Measurements from ENCODE around the gene SELENOS. TPM values are rescaled to one million over a fixed set of nuclear protein-coding genes. Genes with fewer than 3 reads are reported as not detected.

Gene SELENOS
- polyA plus RNA-seq, 2 donors: 50.4 to 74.4 TPM

- WGBS, 2 donors: 88 to 94% methylated on average over 7 of the region's 7 CpGs
- H3K27me3 ChIP-seq (ENCODE audit: control insufficient read depth in 1 of 2, insufficient read depth in 2 of 2, low read length in 2 of 2): no peaks in the 10 kb centered on the region
- no peak overlapping the region for H3K27ac ChIP-seq (ENCODE audit: low read depth in 2 of 2, low read length in 1 of 2)
- no peaks in the 10 kb centered on the region for H3K36me3 ChIP-seq (ENCODE audit: control insufficient read depth in 2 of 2, insufficient read depth in 2 of 2, low read length in 1 of 2)
- H3K4me1 ChIP-seq (ENCODE audit: control insufficient read depth in 2 of 2, insufficient read depth in 2 of 2, low read length in 1 of 2): no peaks in the 10 kb centered on the region
- H3K9me3 ChIP-seq (ENCODE audit: control insufficient read depth in 2 of 2, insufficient read depth in 1 of 2, low read depth in 1 of 2, low read length in 1 of 2): no peaks in the 10 kb centered on the region
- no peak overlapping the region for H3K4me3 ChIP-seq (ENCODE audit: low read depth in 1 of 2, low read length in 2 of 2)
Observed at GRCh38 chr15:101310161-101310480, 32.8 kb upstream of the SELENOS start.

GRCh38 chr15:101309436-101310160 lies 32.3 kb upstream of the SELENOS start:
- Histone ChIP-seq H3K36me3 (ENCODE audit: control insufficient read depth in 2 of 2, insufficient read depth in 2 of 2, low read length in 1 of 2) (no peaks in the 10 kb centered on the region), H3K4me3 (ENCODE audit: low read depth in 1 of 2, low read length in 2 of 2) (no peak overlapping the region), H3K9me3 (ENCODE audit: control insufficient read depth in 2 of 2, insufficient read depth in 1 of 2, low read depth in 1 of 2, low read length in 1 of 2) (no peaks in the 10 kb centered on the region), H3K4me1 (ENCODE audit: control insufficient read depth in 2 of 2, insufficient read depth in 2 of 2, low read length in 1 of 2) (no peaks in the 10 kb centered on the region), H3K27me3 (ENCODE audit: control insufficient read depth in 1 of 2, insufficient read depth in 2 of 2, low read length in 2 of 2) (no peaks in the 10 kb centered on the region), H3K27ac (ENCODE audit: low read depth in 2 of 2, low read length in 1 of 2) (no peak overlapping the region)
- WGBS, 2 donors: 58 to 69% methylated on average over 26 of the region's 26 CpGs

GRCh38 chr15:101308604-101309435 lies 31.5 kb upstream of the SELENOS start:
- Histone ChIP-seq H3K9me3 (ENCODE audit: control insufficient read depth in 2 of 2, insufficient read depth in 1 of 2, low read depth in 1 of 2, low read length in 1 of 2) (no peaks in the 10 kb centered on the region), H3K27ac (ENCODE audit: low read depth in 2 of 2, low read length in 1 of 2) (no peak overlapping the region), H3K27me3 (ENCODE audit: control insufficient read depth in 1 of 2, insufficient read depth in 2 of 2, low read length in 2 of 2) (no peaks in the 10 kb centered on the region), H3K4me3 (ENCODE audit: low read depth in 1 of 2, low read length in 2 of 2) (no peak overlapping the region), H3K4me1 (ENCODE audit: control insufficient read depth in 2 of 2, insufficient read depth in 2 of 2, low read length in 1 of 2) (no peaks in the 10 kb centered on the region), H3K36me3 (ENCODE audit: control insufficient read depth in 2 of 2, insufficient read depth in 2 of 2, low read length in 1 of 2) (no peaks in the 10 kb centered on the region)
- WGBS, 2 donors: 83 to 87% methylated on average over 20 of the region's 20 CpGs

GRCh38 chr15:101307897-101308603 lies 30.8 kb upstream of the SELENOS start:
- no peaks in the 10 kb centered on the region for H3K27me3 ChIP-seq (ENCODE audit: control insufficient read depth in 1 of 2, insufficient read depth in 2 of 2, low read length in 2 of 2)
- H3K27ac ChIP-seq (ENCODE audit: low read depth in 2 of 2, low read length in 1 of 2): no peak overlapping the region
- H3K4me3 ChIP-seq (ENCODE audit: low read depth in 1 of 2, low read length in 2 of 2): no peak overlapping the region
- WGBS, 2 donors: 79 to 88% methylated on average over 16 of the region's 16 CpGs
- no peaks in the 10 kb centered on the region for H3K36me3 ChIP-seq (ENCODE audit: control insufficient read depth in 2 of 2, insufficient read depth in 2 of 2, low read length in 1 of 2)
- H3K9me3 ChIP-seq (ENCODE audit: control insufficient read depth in 2 of 2, insufficient read depth in 1 of 2, low read depth in 1 of 2, low read length in 1 of 2): no peaks in the 10 kb centered on the region
- no peaks in the 10 kb centered on the region for H3K4me1 ChIP-seq (ENCODE audit: control insufficient read depth in 2 of 2, insufficient read depth in 2 of 2, low read length in 1 of 2)

GRCh38 chr15:101307048-101307896 lies 30.0 kb upstream of the SELENOS start:
- Histone ChIP-seq H3K9me3 (ENCODE audit: control insufficient read depth in 2 of 2, insufficient read depth in 1 of 2, low read depth in 1 of 2, low read length in 1 of 2) (no peaks in the 10 kb centered on the region), H3K4me3 (ENCODE audit: low read depth in 1 of 2, low read length in 2 of 2) (no peak overlapping the region), H3K27ac (ENCODE audit: low read depth in 2 of 2, low read length in 1 of 2) (no peak overlapping the region), H3K27me3 (ENCODE audit: control insufficient read depth in 1 of 2, insufficient read depth in 2 of 2, low read length in 2 of 2) (no peaks in the 10 kb centered on the region), H3K36me3 (ENCODE audit: control insufficient read depth in 2 of 2, insufficient read depth in 2 of 2, low read length in 1 of 2) (no peaks in the 10 kb centered on the region), H3K4me1 (ENCODE audit: control insufficient read depth in 2 of 2, insufficient read depth in 2 of 2, low read length in 1 of 2) (no peaks in the 10 kb centered on the region)
- 68 to 74% methylated on average over 22 to 24 of the region's 24 CpGs for WGBS, 2 donors

- H3K27ac ChIP-seq (ENCODE audit: low read depth in 2 of 2, low read length in 1 of 2): no peak overlapping the region
- H3K4me1 ChIP-seq (ENCODE audit: control insufficient read depth in 2 of 2, insufficient read depth in 2 of 2, low read length in 1 of 2): no peaks in the 10 kb centered on the region
- no peaks in the 10 kb centered on the region for H3K36me3 ChIP-seq (ENCODE audit: control insufficient read depth in 2 of 2, insufficient read depth in 2 of 2, low read length in 1 of 2)
- no peaks in the 10 kb centered on the region for H3K9me3 ChIP-seq (ENCODE audit: control insufficient read depth in 2 of 2, insufficient read depth in 1 of 2, low read depth in 1 of 2, low read length in 1 of 2)
- H3K27me3 ChIP-seq (ENCODE audit: control insufficient read depth in 1 of 2, insufficient read depth in 2 of 2, low read length in 2 of 2): no peaks in the 10 kb centered on the region
- no peak overlapping the region for H3K4me3 ChIP-seq (ENCODE audit: low read depth in 1 of 2, low read length in 2 of 2)
- WGBS, 2 donors: 75 to 80% methylated on average over 10 of the region's 10 CpGs
Observed at GRCh38 chr15:101306341-101307047, 29.2 kb upstream of the SELENOS start.

- 83 to 90% methylated on average over 8 of the region's 8 CpGs for WGBS, 2 donors
- Histone ChIP-seq H3K4me3 (ENCODE audit: low read depth in 1 of 2, low read length in 2 of 2) (no peak overlapping the region), H3K9me3 (ENCODE audit: control insufficient read depth in 2 of 2, insufficient read depth in 1 of 2, low read depth in 1 of 2, low read length in 1 of 2) (no peaks in the 10 kb centered on the region), H3K27me3 (ENCODE audit: control insufficient read depth in 1 of 2, insufficient read depth in 2 of 2, low read length in 2 of 2) (no peaks in the 10 kb centered on the region), H3K27ac (ENCODE audit: low read depth in 2 of 2, low read length in 1 of 2) (no peak overlapping the region), H3K4me1 (ENCODE audit: control insufficient read depth in 2 of 2, insufficient read depth in 2 of 2, low read length in 1 of 2) (no peaks in the 10 kb centered on the region), H3K36me3 (ENCODE audit: control insufficient read depth in 2 of 2, insufficient read depth in 2 of 2, low read length in 1 of 2) (no peaks in the 10 kb centered on the region)
Observed at GRCh38 chr15:101305820-101306255, 28.6 kb upstream of the SELENOS start.

- no peak overlapping the region for H3K27ac ChIP-seq (ENCODE audit: low read depth in 2 of 2, low read length in 1 of 2)
- no peaks in the 10 kb centered on the region for H3K9me3 ChIP-seq (ENCODE audit: control insufficient read depth in 2 of 2, insufficient read depth in 1 of 2, low read depth in 1 of 2, low read length in 1 of 2)
- WGBS, 2 donors: 71 to 78% methylated on average over 4 of the region's 4 CpGs
- no peaks in the 10 kb centered on the region for H3K4me1 ChIP-seq (ENCODE audit: control insufficient read depth in 2 of 2, insufficient read depth in 2 of 2, low read length in 1 of 2)
- no peak overlapping the region for H3K4me3 ChIP-seq (ENCODE audit: low read depth in 1 of 2, low read length in 2 of 2)
- no peaks in the 10 kb centered on the region for H3K27me3 ChIP-seq (ENCODE audit: control insufficient read depth in 1 of 2, insufficient read depth in 2 of 2, low read length in 2 of 2)
- no peaks in the 10 kb centered on the region for H3K36me3 ChIP-seq (ENCODE audit: control insufficient read depth in 2 of 2, insufficient read depth in 2 of 2, low read length in 1 of 2)
Observed at GRCh38 chr15:101303408-101303807, 26.1 kb upstream of the SELENOS start.
